Spleen (tissue), 7 donors: ENCODE data around the gene RAI14.
"Not testable (repeated sequence)": the region's sequence is repeated elsewhere in the genome, so short reads cannot be mapped to it uniquely, and the experiment has no call there.

Experiments
- POLR2A ChIP-seq, 3 donors: fragments of 450-650 bp; IDR thresholded peaks; one replicate each; pipeline ENCODE4 v1.5.1; 2017; ENCODE audit warnings: antibody characterized with exemption in 3 of 3, mild to moderate bottlenecking in 1 of 3
- POLR2AphosphoS5 ChIP-seq, 3 donors: sonication (generic); formaldehyde crosslinking; IDR thresholded peaks; one replicate each; pipeline ENCODE4 v1.5.1; 2017; ENCODE audit warnings: antibody characterized with exemption in 3 of 3
- TF ChIP-seq, protein P1 (sequence below), 11 experiments: fragments of 200-600 bp in 7 of 11; fragments of 450-650 bp in 4 of 11; sonication (generic) in 4 of 11; IDR thresholded peaks in 8 of 11; conservative IDR thresholded peaks in 3 of 11; 1 replicate in 7 of 11; 2 replicates in 4 of 11; pipeline versions ENCODE4 v1.4.0 to v1.8.0; 2016 to 2021; ENCODE audit warnings: antibody characterized with exemption in 11 of 11, inconsistent platforms in 4 of 11, mild to moderate bottlenecking in 1 of 11
- donor health status: DM: no; HTN: no; CAD: no; lungs with moderate emphysema.
- donor health status: DM: no; HTN: no; CAD: no.
- donor health status: DM: no; HTN: no; CAD: no.

DNA sequence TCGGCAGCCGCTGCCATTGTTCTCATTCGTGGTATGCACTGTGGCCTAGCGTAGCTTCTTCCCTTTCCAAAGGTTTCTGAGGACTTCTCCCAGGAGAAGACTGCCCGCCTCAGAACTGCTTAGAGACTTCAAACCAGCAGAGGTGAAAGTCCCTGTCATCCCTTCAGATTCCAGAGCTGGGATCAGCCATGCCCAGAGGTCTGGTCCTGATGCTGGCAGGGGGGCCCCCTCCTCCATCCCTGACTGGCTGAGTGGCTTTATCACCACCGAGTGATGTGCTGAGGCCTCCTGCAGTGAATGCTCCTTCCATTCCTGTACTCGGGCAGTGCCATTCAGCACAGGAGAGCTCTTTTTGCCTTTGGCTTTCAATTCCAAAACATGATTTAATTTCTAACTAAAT, 174.7 kb downstream of the RAI14 start:
- not testable (repeated sequence) for TF ChIP-seq POLR2A, POLR2AphosphoS5 (IDR thresholded peaks at IDR 0.05)
- TF ChIP-seq, protein P1, sequence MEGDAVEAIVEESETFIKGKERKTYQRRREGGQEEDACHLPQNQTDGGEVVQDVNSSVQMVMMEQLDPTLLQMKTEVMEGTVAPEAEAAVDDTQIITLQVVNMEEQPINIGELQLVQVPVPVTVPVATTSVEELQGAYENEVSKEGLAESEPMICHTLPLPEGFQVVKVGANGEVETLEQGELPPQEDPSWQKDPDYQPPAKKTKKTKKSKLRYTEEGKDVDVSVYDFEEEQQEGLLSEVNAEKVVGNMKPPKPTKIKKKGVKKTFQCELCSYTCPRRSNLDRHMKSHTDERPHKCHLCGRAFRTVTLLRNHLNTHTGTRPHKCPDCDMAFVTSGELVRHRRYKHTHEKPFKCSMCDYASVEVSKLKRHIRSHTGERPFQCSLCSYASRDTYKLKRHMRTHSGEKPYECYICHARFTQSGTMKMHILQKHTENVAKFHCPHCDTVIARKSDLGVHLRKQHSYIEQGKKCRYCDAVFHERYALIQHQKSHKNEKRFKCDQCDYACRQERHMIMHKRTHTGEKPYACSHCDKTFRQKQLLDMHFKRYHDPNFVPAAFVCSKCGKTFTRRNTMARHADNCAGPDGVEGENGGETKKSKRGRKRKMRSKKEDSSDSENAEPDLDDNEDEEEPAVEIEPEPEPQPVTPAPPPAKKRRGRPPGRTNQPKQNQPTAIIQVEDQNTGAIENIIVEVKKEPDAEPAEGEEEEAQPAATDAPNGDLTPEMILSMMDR (IDR thresholded peaks at IDR 0.05 in 8 of 11, conservative IDR thresholded peaks at IDR 0.05 in 3 of 11) = not testable (repeated sequence)
